Subcutaneous adipose tissue (tissue), 4 donors: ENCODE results near the gene SACS. TPM values are rescaled to one million over a fixed set of nuclear protein-coding genes. Genes with fewer than 3 reads are reported as not detected.

ENCODE experiments used
- total RNA-seq, 4 donors: library from RNA; depleted of rRNA; stranded (reverse); fragments of >200 nt; gene quantifications; one replicate each; pipeline ENCODE4 v1.1.0, GENCODE V29; 2016
- TF ChIP-seq, protein P1 (sequence below): fragments of 450-650 bp; IDR thresholded peaks from one replicate; pipeline ENCODE4 v1.5.1; 2016; ENCODE audit warnings: low read depth, mild to moderate bottlenecking, control low read depth, antibody characterized with exemption, moderate library complexity

The SACS gene
- total RNA-seq, 4 donors from 2014 or later, result 16.6 to 25.0 (median 19.9) TPM

DNA sequence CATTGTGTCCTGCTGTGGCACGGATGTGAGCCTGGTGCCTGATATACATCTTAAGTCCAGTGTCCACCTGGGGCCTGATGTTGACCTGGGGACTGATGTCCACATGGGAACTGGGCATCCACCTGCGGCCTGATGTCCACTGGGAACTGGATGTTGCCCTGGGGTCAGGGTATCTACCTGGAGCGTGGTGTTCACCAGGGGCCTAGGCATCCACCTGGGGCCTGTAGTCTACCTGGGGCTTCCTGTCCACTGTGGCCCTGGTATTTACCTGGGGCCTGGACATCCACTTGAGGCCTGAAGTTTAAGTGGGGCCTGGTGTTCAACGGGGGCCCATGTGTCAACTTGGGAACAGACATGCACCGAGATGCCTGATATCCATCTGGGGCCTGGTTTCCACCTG is 11.9 kb downstream of the SACS start:
- TF ChIP-seq, protein P1, sequence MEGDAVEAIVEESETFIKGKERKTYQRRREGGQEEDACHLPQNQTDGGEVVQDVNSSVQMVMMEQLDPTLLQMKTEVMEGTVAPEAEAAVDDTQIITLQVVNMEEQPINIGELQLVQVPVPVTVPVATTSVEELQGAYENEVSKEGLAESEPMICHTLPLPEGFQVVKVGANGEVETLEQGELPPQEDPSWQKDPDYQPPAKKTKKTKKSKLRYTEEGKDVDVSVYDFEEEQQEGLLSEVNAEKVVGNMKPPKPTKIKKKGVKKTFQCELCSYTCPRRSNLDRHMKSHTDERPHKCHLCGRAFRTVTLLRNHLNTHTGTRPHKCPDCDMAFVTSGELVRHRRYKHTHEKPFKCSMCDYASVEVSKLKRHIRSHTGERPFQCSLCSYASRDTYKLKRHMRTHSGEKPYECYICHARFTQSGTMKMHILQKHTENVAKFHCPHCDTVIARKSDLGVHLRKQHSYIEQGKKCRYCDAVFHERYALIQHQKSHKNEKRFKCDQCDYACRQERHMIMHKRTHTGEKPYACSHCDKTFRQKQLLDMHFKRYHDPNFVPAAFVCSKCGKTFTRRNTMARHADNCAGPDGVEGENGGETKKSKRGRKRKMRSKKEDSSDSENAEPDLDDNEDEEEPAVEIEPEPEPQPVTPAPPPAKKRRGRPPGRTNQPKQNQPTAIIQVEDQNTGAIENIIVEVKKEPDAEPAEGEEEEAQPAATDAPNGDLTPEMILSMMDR, result no peak

DNA sequence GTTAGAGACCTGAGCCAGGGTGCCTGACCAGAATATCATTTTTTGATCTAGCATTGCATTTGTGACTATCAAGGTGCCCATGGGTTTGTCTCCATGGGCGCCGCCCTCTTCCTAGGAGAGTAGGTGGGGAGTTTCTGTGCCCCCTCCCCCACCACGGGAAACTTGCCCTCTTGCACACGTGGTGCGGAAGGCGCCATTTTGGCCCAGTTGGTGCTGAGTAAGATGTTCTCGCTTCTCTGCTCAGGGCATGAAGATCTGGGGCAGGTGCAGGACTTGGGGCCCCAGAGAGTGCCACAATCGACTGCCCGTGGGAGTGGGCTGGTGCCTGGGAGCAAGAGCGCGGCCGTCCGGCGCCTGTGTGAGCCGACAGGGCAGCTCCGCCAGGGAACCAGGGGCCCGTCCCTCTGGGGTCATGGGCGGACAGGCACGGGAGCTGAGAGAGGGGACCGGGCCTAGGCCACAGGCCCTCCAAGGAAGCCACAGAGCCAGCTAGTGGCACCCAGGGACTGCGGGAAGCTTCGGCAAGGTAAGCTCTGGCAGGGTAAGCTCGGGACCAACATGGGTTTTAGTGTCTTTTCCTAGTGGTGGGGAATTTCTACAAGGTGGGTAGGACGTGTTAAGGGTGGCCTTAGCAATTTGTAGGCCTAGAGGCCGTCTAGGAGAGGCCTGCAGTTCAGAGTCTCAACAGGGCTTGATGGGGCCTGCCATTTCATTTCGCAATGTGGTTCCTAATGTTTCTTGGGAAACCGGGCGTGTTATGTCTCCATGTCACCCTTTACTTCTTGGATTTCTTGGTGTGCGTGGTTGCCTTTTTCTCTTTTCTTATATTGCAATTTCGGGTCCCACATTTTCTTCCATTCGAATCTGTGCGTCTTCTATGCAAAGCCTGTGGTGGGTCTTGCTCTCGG is 14.5 kb downstream of the SACS start:
- TF ChIP-seq, protein P1, result no peak

DNA sequence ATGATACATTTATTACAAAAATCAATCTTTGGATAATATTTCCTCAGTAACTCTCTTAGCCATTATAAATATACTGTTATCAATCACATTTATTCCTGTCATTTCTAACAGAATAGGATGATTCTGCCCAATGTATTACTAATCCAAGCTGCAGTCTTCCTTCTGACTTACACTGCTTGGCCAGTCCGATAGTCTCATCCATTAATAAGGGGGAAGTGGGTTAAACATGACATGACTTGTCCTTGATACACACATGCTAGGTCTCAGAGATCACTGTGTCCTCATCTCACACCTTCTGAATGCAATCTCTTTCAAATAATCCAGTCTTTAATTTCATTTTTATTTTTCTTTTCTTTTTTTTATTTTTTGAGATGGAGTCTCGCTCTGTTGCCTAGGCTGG is 18.8 kb downstream of the SACS start:
- TF ChIP-seq, protein P1, result no peak

DNA sequence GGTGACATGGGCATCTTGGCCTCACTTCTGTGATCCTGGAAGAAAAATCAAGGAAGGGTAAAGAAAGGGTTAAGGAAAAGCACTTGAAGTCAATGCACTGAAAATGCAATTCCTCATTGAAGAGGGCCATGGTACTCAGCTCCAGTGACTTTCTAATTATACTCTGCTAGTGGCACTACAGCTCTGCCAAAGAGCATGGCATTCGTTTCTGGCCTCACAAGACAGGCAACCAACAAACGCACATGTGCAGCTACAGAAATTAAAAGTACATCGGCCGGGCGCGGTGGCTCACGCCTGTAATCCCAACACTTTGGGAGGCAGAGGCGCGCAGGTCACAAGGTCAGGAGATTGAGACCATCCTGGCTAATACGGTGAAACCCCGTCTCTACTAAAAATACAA is 21.8 kb downstream of the SACS start:
- TF ChIP-seq, protein P1, result no peak

DNA sequence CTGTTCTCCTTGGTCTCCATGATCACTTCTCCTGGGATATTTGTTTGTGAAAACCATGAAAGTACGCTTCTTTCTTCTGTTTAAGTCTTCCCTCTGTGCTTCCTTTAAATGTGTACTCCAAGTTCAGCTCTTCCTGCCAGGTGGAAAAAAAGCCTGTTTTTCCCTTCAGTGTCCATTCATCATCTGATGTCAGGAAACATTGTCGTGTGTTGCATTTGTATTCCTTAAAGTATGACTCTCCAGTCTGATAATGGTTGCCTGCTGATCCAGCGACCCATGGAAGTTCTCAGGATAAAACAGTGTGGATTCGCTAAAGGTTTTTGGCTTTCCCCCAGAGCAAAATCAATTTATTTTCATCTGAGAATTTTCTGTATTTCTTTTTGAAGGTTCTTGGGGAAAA is 22.3 kb downstream of the SACS start:
- TF ChIP-seq, protein P1, result no peak

DNA sequence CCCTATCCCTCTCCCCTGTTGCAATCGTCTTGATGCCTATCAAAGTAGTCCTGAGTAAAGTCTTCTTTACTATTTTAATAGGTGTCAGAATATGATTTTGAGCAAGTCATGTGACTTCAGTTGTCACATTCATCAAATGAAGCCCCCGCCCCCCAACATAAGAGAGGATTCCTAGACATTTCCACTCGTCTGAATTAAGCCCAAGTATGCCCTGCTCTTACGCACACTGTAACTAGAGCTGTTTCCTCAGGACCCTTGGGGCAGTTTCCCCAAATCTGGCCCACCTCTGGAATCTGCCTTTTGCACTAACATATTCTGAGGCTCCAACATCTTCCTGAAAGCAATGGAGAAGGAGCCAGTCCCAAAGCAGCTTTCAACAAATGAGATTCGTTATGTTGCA is 25.5 kb downstream of the SACS start:
- TF ChIP-seq, protein P1, result no peak

DNA sequence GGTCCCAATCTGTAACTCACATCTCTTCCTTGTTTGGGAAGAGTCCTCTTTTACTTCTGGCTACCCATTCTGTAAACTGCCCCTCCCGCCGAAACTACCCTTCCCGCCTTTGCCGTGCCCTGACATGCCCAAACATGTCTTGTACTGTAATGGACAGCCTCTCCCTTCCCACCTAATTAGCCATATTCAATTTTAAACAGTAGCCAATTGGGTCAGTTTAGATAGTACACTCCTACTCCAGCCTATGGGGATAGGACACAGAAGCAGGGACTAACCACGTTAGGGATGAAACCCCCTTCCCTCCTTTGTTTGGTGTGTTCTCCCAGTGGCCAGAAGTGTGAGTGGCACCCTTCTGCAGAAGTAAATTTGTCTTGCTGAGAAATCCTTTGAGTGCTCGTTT is 34.2 kb downstream of the SACS start:
- TF ChIP-seq, protein P1, result no peak
